GM21576 (cell line): Measurements from ENCODE around the gene KRTAP9-4.
"Not testable (repeated sequence)": the region's sequence is repeated elsewhere in the genome, so short reads cannot be mapped to it uniquely, and the experiment has no call there.

Experiments used
- ATAC-seq: cut with Tn5 transposase; IDR thresholded peaks from one replicate; pipeline ENCODE4 v1.9.1; 2021; ENCODE audit warnings: mild to moderate bottlenecking, moderate library complexity; ENCODE audit not compliant: unreplicated experiment

KRTAP9-4 gene

DNA sequence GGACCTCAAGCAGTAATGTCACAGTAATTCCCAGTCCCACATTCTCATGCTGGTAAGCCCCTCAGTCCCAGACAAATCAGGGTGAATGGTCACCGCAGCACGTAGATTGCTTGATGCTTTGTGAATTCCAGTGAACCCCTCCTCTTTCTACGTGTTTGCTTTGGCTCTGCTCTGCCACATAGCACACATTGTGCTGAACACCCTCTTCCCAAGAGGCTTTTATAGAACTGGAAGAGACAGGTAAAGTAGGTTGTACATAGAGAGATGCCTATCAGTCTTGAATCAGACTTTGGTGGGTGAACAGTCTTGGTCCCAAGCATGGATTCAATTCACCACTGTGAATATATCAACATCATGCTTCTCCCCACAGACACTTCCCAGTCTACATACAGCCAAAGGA lies 15.1 kb downstream of the KRTAP9-4 start:
- no peak for ATAC-seq

DNA sequence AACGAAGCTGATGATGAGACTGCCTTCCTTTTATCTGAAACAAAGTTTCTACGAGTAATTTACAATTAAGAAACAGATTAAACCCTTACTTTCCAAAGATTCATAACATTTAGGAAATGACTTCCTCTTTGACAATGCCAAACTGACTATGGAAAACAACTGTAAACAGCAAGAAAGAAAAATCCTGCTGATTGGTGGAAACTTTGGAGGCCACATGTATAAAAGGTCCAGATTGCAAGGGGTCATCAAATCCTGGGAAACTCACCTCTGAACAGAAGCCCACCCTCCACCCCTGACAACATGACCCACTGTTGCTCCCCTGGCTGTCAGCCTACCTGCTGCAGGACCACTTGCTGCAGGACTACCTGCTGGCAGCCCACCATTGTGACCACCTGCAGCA lies 15.6 kb downstream of the KRTAP9-4 start, which contains the start of gene KRTAP9-6:
KRTAP9-6 (plus strand) TSS at position 301 of the 400 bp plus-strand sequence; CDS start at position 301, 0 bp downstream.
- no peak for ATAC-seq

DNA sequence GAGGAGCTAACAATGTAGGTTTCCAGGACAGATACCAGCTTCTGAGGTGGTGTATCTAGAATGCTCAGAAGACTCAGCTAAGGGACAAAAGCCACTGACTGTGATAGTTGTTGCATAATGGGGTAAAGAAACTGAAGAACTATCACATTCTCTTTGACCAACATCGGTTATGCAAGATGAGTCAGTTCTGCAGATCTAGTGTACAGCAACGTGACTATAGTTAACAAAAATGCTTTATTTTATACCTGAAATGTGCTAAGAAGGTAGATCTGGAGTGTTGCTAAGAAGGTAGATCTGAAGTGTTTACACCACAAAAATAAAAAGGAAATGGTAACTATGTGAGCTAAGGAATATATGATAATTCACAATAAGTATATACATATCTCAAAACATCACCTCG lies 18.2 kb downstream of the KRTAP9-4 start:
- ATAC-seq = no peak

DNA sequence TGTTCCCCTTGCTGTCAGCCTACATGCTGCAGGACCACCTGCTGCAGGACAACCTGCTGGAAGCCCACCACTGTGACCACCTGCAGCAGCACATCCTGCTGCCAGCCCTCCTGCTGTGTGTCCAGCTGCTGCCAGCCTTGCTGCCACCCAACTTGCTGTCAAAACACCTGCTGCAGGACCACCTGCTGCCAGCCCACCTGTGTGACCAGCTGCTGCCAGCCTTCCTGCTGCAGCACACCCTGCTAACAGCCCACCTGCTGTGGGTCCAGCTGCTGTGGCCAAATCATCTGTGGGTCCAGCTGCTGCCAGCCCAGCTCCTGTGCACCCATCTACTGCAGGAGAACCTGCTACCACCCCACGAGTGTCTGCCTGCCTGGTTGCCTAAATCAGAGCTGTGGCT lies 21.8 kb downstream of the KRTAP9-4 start:
- not testable (repeated sequence) for ATAC-seq

DNA sequence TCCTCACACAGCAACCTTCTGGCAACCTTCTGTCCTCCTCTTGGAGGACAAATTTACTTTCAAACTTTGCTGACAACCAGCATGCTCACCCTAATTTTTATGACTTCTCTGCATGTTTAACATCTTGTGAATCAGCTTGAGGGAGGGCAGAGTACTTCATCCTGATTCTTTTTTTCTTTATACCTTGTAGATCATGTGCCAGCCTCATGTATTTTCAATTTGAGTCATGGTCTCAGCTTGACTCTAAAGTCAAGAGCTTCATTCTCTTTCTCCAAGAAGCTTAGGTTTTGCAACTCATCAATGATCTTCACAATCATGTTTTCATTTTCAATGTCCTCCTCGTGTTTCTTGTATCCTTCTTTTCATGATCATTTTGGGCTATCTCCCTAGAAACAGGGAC lies 22.4 kb downstream of the KRTAP9-4 start:
- no peak for ATAC-seq

DNA sequence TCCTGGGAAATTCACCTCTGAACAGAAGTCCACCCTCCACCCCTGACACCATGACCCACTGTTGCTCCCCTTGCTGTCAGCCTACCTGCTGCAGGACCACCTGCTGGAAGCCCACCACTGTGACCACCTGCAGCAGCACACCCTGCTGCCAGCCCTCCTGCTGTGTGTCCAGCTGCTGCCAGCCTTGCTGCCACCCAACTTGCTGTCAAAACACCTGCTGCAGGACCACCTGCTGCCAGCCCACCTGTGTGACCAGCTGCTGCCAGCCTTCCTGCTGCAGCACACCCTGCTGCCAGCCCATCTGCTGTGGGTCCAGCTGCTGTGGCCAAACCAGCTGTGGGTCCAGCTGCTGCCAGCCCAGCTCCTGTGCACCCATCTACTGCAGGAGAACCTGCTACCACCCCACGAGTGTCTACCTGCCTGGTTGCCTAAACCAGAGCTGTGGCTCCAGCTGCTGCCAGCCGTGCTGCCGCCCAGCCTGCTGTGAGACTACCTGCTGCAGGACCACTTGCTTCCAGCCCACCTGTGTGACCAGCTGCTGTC lies 26.2 kb downstream of the KRTAP9-4 start, which contains the start of gene KRTAP9-7:
KRTAP9-7 (plus strand) TSS at position 51 of the 543 bp plus-strand sequence; CDS start at position 51, 0 bp downstream.
- not testable (repeated sequence) for ATAC-seq

DNA sequence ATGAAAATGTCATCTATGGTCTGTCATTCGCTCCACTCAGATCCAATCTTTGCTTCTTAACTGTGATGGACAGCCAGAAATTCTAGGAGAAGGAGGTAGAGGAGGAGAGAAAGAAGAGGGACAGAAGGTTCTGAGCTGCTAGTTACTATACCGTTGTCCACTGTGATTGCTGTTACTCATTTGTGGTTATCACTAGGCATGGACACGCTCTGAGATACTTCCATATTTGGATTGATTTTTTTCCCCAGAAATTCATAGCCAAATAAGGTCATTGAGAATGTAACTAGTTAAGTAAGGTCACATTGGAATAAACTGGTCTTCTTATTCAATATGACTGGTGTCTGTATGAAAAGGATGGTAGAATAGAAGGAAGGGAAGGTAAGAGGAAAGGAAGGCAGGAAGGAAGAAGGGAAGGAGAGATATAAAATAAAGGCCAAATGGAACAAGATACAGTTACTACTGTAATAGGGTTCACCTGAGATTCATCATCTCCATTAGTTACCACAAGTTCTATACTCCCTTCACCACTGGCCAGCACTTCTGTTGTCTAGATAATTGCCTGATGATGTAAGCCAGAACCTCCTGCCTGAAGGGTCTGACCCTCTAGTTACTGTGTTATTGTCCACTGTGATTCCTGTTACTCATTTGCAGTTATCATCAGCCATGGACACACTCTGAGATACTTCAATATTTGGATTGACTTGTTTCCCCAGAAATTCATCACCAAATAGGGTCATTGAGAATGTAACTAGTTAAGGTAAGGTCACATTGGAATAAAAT lies 28.9 kb downstream of the KRTAP9-4 start:
- ATAC-seq = no peak

DNA sequence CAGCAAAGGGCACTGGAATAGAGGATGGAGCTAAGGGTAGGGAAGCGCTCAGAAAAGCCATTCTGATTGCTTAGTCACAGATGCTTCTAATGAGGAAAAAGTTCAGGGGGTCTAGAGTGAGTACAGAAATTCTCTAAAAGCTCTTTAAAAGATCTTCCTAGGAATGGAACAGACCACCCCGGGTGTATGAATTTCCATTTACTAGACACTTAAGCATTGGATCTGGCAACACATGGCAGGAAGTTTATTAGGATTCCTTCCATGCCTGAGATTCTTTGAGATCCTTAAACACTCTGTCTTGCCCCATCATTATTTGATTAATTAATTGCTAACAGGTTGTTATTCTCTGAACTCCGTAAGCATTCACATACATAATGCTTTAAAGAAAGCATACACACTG lies 34.6 kb downstream of the KRTAP9-4 start:
- ATAC-seq = no peak

DNA sequence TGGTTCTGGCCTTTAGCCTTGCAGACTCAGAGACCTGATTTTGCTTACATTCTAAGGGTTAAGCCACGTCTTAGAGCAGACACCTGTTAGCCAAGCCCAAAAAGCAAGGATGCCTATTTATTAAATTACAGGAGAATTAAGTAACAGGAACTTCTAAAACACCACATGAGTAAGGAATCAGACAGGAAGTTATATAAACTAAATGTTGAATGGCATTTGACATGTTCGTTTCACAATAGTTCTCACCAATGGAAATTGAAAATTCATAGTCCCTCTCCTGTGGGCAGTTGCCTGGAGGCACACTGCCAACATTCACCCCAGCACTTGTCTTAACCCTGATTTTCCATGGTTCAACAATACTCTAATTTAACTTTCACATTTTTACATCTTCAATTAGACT lies 35.1 kb downstream of the KRTAP9-4 start:
- ATAC-seq = no peak

DNA sequence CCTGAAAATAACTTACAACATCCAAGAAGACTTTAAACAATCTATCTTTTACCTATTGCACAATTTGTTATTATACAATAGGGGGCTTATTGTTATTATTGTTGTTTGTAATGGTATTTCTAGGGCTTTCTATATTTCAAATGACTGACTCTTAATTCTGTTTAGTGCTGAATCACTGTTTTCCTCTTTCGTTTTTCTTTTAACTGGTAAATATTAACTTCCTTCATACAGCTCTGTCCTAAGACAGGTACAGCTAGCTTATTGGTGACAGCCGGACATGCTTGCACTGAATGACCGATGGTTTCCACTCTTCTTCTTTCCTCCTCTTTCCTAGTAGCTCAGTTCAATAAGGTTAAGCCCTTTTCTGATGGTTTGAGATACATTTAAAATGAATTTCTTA lies 37.6 kb downstream of the KRTAP9-4 start:
- ATAC-seq = no peak

DNA sequence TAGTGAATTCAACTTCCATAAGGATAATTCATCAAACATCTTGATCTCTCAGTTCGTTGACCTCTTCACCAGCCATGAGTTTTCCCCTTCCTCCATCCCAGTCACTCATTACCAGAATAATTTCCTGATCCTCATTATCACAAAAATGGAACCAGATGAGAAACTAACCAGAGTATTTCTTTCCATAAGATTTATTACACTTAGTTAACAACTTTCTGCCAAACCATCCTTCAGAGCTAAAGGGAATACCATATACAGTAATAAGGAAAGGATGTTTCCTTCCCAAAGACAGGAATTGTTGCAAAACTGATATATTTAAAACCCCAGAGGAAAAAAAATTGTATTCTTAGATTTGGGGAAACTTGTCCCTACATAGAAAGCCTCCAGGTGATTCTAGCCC lies 44.5 kb downstream of the KRTAP9-4 start:
- no peak for ATAC-seq

DNA sequence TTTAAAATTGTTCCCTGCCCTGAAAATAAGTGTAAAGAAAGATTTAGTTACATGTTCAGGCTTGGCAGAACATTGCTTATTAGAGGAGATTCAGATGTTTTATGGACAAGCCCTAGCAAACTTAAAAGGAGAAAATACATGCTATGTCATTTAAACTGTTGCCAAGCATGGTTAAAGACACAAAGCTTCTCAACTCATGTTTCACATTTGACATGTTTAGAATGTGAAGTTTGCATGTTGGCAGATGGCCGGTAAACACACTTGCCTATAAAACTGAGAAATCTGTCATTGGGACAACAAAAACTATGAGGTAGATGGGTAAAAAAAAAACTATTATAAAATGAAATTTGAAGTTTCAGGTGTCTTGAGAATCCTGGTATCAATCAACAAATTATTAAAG lies 47.4 kb downstream of the KRTAP9-4 start:
- ATAC-seq = no peak

DNA sequence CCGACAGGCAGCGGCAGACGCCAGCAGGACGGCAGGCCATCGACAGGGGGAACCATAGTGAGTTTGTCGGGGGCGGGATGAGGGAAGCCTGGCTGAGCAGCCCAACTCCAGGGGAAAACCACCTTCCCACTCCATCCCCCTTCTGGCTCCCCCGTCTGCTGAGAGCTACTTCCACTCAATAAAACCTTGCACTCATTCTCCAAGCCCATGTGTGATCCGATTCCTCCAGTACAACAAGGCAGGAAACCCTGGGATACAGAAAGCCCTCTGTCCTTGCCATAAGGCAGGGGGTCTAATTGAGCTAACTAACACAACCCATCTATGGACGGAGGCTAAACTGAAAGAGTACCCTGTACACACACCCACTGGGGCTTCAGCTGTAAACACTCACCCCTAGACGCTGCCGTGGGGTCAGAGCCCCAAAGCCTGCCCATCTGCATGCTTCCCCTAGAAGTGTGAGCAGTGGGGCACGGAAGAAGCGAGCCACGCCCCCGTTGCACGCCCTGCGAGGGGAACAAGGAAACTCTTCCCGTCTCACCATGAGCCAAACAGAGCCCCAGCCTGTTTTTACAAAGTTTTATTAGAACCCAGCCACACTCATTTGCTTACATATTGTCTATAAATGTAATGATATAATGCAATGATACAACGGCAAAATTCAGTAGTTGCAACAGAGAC lies 49.1 kb downstream of the KRTAP9-4 start:
- ATAC-seq = no peak
